Right ventricle myocardium inferior (tissue), 1 donor: ENCODE results near the gene HPGDS. TPM values are rescaled to one million over a fixed set of nuclear protein-coding genes. Genes with fewer than 3 reads are reported as not detected.

Experiments used
- ATAC-seq: fragments of 200-7000 bp; cut with Tn5 transposase; one replicate; pipeline ENCODE4 v1.9.1; 2020; ENCODE audit warnings: mild to moderate bottlenecking, moderate library complexity
- DNase-seq: peaks from one replicate; pipeline ENCODE4 v3.0.0; 2021; ENCODE audit errors: missing footprints
- intact Hi-C: fragments of 100-400 bp; cut with DNase I; formaldehyde crosslinking; loops from one replicate; pipeline ENCODE4 v1.11.0; 2022
- total RNA-seq: library from RNA; stranded (reverse); fragmentation: NEBNext Ultra II Directional; extraction: Animal tissue kit (Norgen Biotek cat#: 25700); gene quantifications from one replicate; pipeline ENCODE4 v1.2.1, GENCODE V29; 2021
- donor health status: DM: no; HTN: yes; CAD: no; lungs with severe emphysema.

HPGDS gene
- total RNA-seq, 1 donor from 2014 or later: 3.1 TPM

DNA sequence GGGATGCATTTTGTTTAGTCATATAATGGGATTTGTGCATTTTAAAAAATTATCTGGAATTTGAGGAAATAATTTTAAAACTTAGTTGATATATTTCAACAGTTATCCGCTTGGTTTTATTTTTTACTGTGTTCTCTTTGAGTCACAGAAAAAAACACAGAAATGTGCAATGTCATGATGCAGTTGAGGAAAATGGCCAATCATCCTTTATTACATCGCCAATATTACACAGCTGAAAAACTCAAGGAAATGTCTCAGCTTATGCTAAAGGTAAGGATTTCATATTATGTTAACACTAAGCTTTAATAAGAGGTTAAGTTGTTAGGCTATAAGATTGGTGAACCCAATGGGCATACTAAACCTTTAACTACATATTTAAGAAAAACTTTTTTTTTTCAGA is 63.9 kb downstream of the HPGDS start:
- intact Hi-C loops: no loop called here
- no peak for DNase-seq
- no peak for ATAC-seq

DNA sequence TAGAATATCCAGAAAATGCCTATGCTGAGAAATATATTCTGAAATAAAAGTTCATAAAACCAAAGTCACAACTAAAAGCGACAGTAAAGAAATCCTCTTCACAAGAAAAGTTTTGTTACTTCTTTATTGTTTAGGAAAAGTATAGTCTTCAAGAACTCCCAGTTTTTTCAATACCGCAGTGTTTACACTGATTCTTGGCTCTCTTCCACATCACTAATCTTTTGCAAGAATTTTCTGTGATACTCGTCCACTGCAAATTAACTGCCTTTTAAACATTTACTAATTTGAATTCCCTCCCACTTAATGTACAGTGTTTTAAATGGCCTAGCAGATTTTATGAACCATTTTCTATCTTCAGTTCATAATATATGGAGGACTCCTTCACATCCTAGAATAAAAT is 65.1 kb downstream of the HPGDS start:
- no peak for ATAC-seq
- DNase-seq: no peak
- intact Hi-C loops: no loop called here

DNA sequence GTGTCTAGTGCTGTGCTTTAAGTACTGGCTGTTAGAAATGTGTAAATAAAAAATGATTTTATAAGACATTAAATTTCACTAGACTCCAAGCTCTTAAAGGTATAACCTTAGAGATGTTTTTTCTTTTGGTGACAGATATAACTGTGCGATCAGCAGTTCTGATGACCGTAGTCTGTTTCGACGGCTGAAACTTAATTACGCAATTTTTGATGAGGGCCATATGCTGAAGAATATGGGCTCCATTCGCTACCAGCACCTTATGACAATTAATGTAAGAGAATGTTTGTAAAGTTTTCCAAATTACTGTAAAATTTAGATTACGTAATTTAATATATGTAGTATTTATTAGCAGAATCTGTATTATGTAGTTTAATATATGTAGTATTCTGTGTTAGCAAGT is 66.4 kb downstream of the HPGDS start:
- DNase-seq: no peak
- intact Hi-C loops: no loop called here
- ATAC-seq: no peak

DNA sequence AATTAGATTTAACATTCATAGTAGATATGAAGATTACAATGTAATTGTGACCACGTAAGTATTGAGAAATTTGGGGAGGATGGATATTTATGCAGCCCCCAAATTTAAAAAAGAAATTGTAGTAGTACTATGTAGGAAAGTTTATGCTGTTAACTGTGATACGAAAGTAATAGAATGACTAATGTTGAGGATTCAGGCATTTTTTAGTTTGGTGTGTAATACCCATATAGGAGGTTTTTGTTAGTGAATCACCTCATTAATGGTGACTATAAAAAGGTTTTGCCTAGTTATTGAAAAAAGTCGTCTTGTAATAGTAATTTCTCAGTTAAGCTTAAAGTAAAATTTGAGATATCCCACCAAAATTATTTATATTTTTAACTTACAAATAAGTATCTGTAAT is 67.7 kb downstream of the HPGDS start:
- ATAC-seq (no peak), DNase-seq (no peak)
- intact Hi-C loops: no loop called here

DNA sequence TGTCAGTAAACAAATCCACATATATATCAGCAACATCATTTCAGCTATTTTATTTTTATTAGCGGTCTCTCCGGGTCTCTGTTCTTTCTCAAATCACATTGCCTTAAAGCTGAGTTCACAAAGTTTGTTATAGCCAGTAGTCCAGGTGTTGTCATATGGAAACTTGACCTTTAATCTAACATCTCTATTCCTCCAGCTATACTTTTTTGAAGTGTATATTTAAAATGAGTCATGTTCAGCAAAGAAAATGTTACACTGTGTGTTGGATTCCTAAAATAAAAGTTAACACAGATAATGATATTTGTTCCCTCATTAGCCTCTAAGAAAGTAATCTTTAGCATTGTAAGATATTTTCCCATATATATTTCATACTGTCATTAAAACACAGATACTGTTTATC is 71.4 kb downstream of the HPGDS start:
- ATAC-seq (no peak), DNase-seq (no peak)
- intact Hi-C loops: no loop called here

DNA sequence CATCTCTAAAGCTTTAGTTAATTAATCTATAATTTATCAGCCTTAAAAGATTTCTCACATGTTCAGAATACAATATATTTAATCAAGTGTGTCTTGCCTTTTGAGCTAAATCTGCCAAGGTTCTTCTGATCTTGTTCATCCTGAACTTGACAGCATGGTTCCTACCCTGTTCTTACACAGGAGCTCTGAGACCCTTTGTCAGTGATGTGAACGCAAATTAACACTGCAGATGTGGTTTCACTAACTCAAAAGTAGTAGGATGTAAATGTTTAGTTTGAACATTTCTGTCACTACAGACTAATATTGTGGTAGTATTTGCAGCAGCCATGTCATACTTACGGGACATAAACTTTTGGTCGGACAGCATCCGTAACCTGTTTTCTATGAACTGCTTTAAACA is 75.6 kb downstream of the HPGDS start:
- DNase-seq (no peak), ATAC-seq (no peak)
- intact Hi-C loops: no loop called here

DNA sequence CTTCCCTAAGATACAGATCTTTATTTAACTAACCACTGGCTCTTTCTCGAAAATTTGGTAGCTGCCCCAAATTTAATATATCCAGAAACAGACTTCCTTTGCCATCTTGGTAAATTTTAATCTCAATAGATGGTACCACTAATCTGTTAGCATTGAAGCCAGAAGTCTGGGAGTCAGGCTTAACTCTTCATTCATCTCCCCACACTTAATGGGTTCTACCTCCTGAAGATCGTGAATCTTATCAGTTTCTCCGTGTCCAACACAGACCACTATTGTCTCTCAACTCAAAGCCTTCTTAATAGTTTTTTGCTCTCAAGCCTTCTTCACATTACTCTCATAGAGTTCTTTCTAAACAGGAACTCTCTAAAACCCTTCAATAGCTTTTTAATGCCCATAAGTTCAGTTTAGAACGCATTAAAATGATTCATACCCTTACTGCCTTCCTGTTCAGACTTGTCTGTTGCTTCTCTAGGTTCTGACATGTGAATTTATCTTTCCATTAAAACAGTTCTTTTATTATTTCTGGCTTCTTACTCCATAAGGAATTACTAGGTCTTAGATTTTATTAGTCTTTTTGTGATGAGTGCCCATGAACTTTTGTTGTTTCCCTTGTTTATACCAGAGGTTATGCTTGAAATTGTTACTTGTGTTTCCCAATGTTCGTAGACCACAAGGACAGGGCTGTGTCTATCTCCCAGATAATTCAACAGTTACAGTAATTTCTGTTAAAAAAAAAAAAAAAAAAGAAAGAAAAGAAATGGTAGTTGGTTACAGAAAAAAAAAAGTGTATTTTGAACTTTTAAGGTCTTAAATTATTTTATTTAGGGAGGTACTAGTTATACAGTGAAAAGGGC is 80.2 kb downstream of the HPGDS start:
- intact Hi-C loops: no loop called here
- DNase-seq: no peak
- no peak for ATAC-seq

DNA sequence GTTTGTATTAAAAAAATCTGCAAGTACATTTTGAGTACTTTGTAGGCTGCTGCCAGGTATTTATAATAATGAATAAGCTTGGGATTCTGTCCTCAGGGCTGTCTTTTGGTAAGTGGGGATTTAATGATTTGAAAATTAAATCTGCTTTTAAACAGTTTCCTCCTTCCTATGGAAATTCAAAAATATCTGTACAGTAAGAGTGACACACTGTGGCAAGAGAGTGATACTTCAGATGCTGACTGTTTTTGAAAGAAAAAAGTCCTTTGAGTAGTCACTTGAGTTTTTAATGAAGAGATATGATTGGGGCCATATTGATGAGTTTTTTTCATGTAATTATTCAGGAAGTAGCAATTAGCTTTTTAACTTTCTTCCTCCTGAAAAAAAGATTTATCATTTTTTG is 85.8 kb downstream of the HPGDS start:
- DNase-seq (no peak), ATAC-seq (no peak)
- intact Hi-C loops: loop anchor here (5.0 kb wide), 1 partner anchor 465 kb away; no protein-coding TSS in a partner anchor

DNA sequence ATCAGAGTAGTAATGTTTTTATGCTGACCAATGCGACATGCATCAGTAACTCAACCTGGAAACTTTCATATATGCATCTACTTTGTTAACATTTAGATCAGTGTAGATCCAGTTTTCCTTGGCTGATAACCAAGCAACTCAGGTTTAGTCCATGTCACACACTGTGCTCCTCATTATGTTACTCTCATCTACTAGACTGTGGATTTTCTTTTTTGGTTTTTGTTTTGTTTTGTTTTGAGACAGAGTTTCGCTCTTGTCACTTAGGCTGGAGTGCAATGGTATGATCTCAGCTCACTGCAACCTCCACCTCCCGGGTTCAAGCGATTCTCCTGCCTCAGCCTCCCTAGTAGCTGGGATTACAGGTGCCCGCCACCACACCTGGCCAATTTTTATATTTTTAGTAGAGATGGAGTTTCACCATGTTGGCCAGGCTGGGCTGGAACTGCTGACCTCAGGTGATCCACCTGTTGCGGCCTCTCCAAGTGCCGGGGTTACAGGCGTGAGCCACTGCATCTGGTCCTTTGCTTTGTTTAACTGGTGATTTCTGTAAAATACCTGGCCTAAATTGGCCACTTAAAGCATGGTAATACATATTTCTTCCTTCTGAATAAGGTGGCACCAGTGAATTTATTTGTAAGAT is 86.4 kb downstream of the HPGDS start:
- intact Hi-C loops: loop anchor here (5.0 kb wide), 1 partner anchor 464 kb away; no protein-coding TSS in a partner anchor
- no peak for ATAC-seq
- no peak for DNase-seq

DNA sequence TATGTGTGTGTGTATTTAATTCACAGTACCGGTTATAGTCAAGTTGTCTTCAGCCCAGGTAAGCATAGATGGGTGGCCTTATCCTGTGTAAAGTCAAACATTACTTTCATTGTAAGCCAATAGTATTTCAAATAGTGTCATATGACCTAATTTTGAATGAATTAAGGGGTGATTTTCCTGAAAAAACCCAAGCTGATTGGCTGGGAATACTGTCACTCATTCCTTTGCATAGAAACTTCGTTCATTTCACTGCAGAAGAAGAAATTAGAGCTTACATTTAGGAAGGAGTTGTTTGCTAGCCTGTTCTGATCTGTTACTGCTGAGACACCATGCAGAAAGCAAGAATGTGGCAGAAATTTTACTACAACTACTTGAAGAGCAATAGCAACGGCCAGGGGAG is 89.6 kb downstream of the HPGDS start:
- DNase-seq: no peak
- ATAC-seq: no peak
- intact Hi-C loops: loop anchor here (5.0 kb wide), 1 partner anchor 356 kb away; no protein-coding TSS in a partner anchor

DNA sequence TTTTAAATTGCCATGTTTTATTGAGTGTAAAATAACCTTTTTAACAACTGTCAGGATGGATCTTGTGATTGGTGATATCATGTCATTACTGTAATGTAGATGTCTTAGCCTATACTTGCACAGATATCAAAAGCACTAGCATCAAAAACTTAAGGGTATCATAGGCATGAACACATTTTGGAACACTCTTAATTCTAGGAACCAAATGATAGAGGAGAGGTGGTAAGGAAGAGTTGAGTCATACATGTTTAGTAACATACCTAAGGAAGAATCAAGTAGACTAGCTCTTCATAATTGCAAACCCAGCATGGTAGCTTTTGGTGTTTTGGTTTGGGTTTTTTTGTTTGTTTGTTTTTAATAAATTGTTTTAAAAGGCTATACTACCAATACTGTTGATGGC is 91.5 kb downstream of the HPGDS start:
- ATAC-seq (no peak), DNase-seq (no peak)
- intact Hi-C loops: loop anchor here (5.0 kb wide), 1 partner anchor 354 kb away; no protein-coding TSS in a partner anchor

Other genes with a start within 250 kb of the HPGDS start
- gene SMARCAD1, start 135.0 kb downstream of the HPGDS start, total RNA-seq: 9.2 TPM
- 1,145 TPM for gene PDLIM5, start 109.1 kb upstream of the HPGDS start, total RNA-seq